Activated T-cell treated with anti-CD3 and anti-CD28 coated beads, Interleukin-2, amount 50 U/mL, for 72 hours (primary cell): ENCODE data around the gene RCC2. TPM values are rescaled to one million over a fixed set of nuclear protein-coding genes. Genes with fewer than 3 reads are reported as not detected.

Experiments
- ATAC-seq, 2 donors: fragments of 150-1000 bp; cut with Tn5 transposase; replicated peaks in 1 of 2; 2 replicates each; pipeline ENCODE4 v1.10.0; 2021; ENCODE audit warnings: moderate library complexity in 2 of 2, mild to moderate bottlenecking in 1 of 2
- DNase-seq, 2 donors: peaks; one replicate each; pipeline ENCODE4 v3.0.0; 2021 to 2022; ENCODE audit warnings: mixed read lengths in 1 of 2
- H3K27ac Mint-ChIP-seq: one replicate; pipeline ENCODE4 v1.8.0; 2022; ENCODE audit warnings: mild to moderate bottlenecking, moderate library complexity, mixed read lengths
- H3K27me3 Mint-ChIP-seq: one replicate; pipeline ENCODE4 v1.8.0; 2022; ENCODE audit warnings: low read depth, mixed read lengths
- H3K36me3 Mint-ChIP-seq, 2 donors: one replicate each; pipeline ENCODE4 v1.8.0; 2022; ENCODE audit warnings: mixed read lengths in 2 of 2, mild to moderate bottlenecking in 1 of 2; ENCODE audit not compliant: insufficient read depth in 2 of 2
- H3K4me1 Mint-ChIP-seq: one replicate; pipeline ENCODE4 v1.8.0; 2022; ENCODE audit warnings: low read depth, mixed read lengths
- H3K4me3 Mint-ChIP-seq, 2 donors: one replicate each; pipeline ENCODE4 v1.8.0; 2022; ENCODE audit warnings: mild to moderate bottlenecking in 2 of 2, mixed read lengths in 2 of 2, moderate library complexity in 2 of 2
- H3K9me3 Mint-ChIP-seq, 2 donors: one replicate each; pipeline ENCODE4 v1.8.0; 2022; ENCODE audit warnings: mixed read lengths in 2 of 2
- total RNA-seq, 2 donors: library from RNA; stranded (reverse); gene quantifications; one replicate each; pipeline ENCODE4 v1.2.3, GENCODE V29; 2022

Gene RCC2
- total RNA-seq, 2 donors from 2014 or later, result 217 to 272 TPM

- peak; percentile 56 to 62 for ATAC-seq
Measured at GRCh38 chr1:17405898-17406759, 33.3 kb downstream of the RCC2 start.

GRCh38 chr1:17404820-17405219, 34.7 kb downstream of the RCC2 start:
- no peaks in the 10 kb centered on the region for H3K4me1 Mint-ChIP-seq
- no peak overlapping the region for H3K27ac Mint-ChIP-seq
- H3K4me3 Mint-ChIP-seq, result no peak overlapping the region
- ATAC-seq (no peak), DNase-seq (no peak)
- H3K27me3 Mint-ChIP-seq, result no peaks in the 10 kb centered on the region
- peaks cover 5 to 27% of the 10 kb centered on the region in 2 donors for H3K36me3 Mint-ChIP-seq
- no peaks in the 10 kb centered on the region for H3K9me3 Mint-ChIP-seq

More at GRCh38 chr1:17405898-17406759, 33.3 kb downstream of the RCC2 start:
- Mint-ChIP-seq H3K27me3 (no peaks in the 10 kb centered on the region), H3K9me3 (no peaks in the 10 kb centered on the region), H3K36me3 (peaks cover 5 to 35% of the 10 kb centered on the region in 2 donors), H3K4me3 (no peak overlapping the region), H3K4me1 (no peaks in the 10 kb centered on the region), H3K27ac (no peak overlapping the region)
- DNase-seq, result peak; percentile 55 to 56

GRCh38 chr1:17404034-17404684, 35.3 kb downstream of the RCC2 start:
- no peak for DNase-seq
- Mint-ChIP-seq H3K27me3 (no peaks in the 10 kb centered on the region), H3K36me3 (peaks cover 2 to 23% of the 10 kb centered on the region in 2 donors), H3K4me3 (no peak overlapping the region), H3K9me3 (no peaks in the 10 kb centered on the region), H3K4me1 (no peaks in the 10 kb centered on the region), H3K27ac (no peak overlapping the region)
- ATAC-seq, result no peak

GRCh38 chr1:17403081-17403480, 36.4 kb downstream of the RCC2 start:
- Mint-ChIP-seq H3K36me3 (peaks cover 0 to 14% of the 10 kb centered on the region in 2 donors), H3K4me1 (no peaks in the 10 kb centered on the region), H3K4me3 (no peak overlapping the region), H3K27me3 (no peaks in the 10 kb centered on the region), H3K27ac (no peak overlapping the region), H3K9me3 (no peaks in the 10 kb centered on the region)
- ATAC-seq (no peak), DNase-seq (no peak)

GRCh38 chr1:17401841-17402240, 37.6 kb downstream of the RCC2 start:
- Mint-ChIP-seq H3K4me1 (no peaks in the 10 kb centered on the region), H3K27me3 (no peaks in the 10 kb centered on the region), H3K36me3 (peaks cover 0 to 3% of the 10 kb centered on the region in 2 donors), H3K4me3 (no peak overlapping the region), H3K27ac (no peak overlapping the region), H3K9me3 (no peaks in the 10 kb centered on the region)
- peak; percentile 20 to 22 for ATAC-seq
- DNase-seq, result no peak

GRCh38 chr1:17400725-17401341, 38.6 kb downstream of the RCC2 start:
- Mint-ChIP-seq H3K4me3 (no peak overlapping the region), H3K36me3 (no peaks in the 10 kb centered on the region), H3K27ac (peak overlapping the region; percentile 0), H3K4me1 (no peaks in the 10 kb centered on the region), H3K27me3 (no peaks in the 10 kb centered on the region), H3K9me3 (no peaks in the 10 kb centered on the region)
- DNase-seq, result no peak
- ATAC-seq, result no peak

GRCh38 chr1:17397910-17398695, 41.4 kb downstream of the RCC2 start:
- no peaks in the 10 kb centered on the region for H3K27me3 Mint-ChIP-seq
- ATAC-seq (no peak), DNase-seq (no peak)
- no peaks in the 10 kb centered on the region for H3K9me3 Mint-ChIP-seq
- no peaks in the 10 kb centered on the region for H3K4me1 Mint-ChIP-seq
- no peak overlapping the region for H3K4me3 Mint-ChIP-seq
- no peaks in the 10 kb centered on the region for H3K36me3 Mint-ChIP-seq
- no peak overlapping the region for H3K27ac Mint-ChIP-seq

GRCh38 chr1:17393230-17393629, 46.2 kb downstream of the RCC2 start:
- Mint-ChIP-seq H3K27ac (no peak overlapping the region), H3K27me3 (no peaks in the 10 kb centered on the region), H3K36me3 (no peaks in the 10 kb centered on the region), H3K4me1 (no peaks in the 10 kb centered on the region), H3K4me3 (no peak overlapping the region), H3K9me3 (no peaks in the 10 kb centered on the region)
- ATAC-seq, result no peak
- DNase-seq, result no peak

- no peak for ATAC-seq
- DNase-seq, result no peak
- Mint-ChIP-seq H3K9me3 (no peaks in the 10 kb centered on the region), H3K27me3 (no peaks in the 10 kb centered on the region), H3K4me3 (no peak overlapping the region), H3K36me3 (no peaks in the 10 kb centered on the region), H3K27ac (no peak overlapping the region), H3K4me1 (no peaks in the 10 kb centered on the region)
Measured at GRCh38 chr1:17392199-17392740, 47.2 kb downstream of the RCC2 start.

- no peaks in the 10 kb centered on the region for H3K4me1 Mint-ChIP-seq
- no peak overlapping the region for H3K4me3 Mint-ChIP-seq
- no peak for DNase-seq
- H3K9me3 Mint-ChIP-seq, result no peaks in the 10 kb centered on the region
- H3K36me3 Mint-ChIP-seq, result no peaks in the 10 kb centered on the region
- peaks cover 29% of the 10 kb centered on the region for H3K27me3 Mint-ChIP-seq
- no peak for ATAC-seq
- H3K27ac Mint-ChIP-seq, result no peak overlapping the region
Measured at GRCh38 chr1:17381161-17381560, 58.3 kb downstream of the RCC2 start.

- Mint-ChIP-seq H3K27ac (no peak overlapping the region), H3K9me3 (no peaks in the 10 kb centered on the region), H3K36me3 (no peaks in the 10 kb centered on the region), H3K4me1 (no peaks in the 10 kb centered on the region), H3K4me3 (no peak overlapping the region), H3K27me3 (peaks cover 18% of the 10 kb centered on the region)
- no peak for ATAC-seq
- no peak for DNase-seq
Measured at GRCh38 chr1:17377325-17377953, 62.0 kb downstream of the RCC2 start.

GRCh38 chr1:17375651-17376050, 63.8 kb downstream of the RCC2 start:
- Mint-ChIP-seq H3K27me3 (peaks cover 18% of the 10 kb centered on the region), H3K9me3 (no peaks in the 10 kb centered on the region), H3K4me3 (no peak overlapping the region), H3K36me3 (no peaks in the 10 kb centered on the region), H3K4me1 (no peaks in the 10 kb centered on the region), H3K27ac (no peak overlapping the region)
- ATAC-seq (no peak), DNase-seq (no peak)
